Stimulated activated CD4-positive, alpha-beta T cell treated with anti-CD3 and anti-CD28 coated beads, TNF-alpha, amount 100 ng/mL, for 4 hours (primary cell): ENCODE results near the gene CCDC148.
"Not testable (repeated sequence)": the region's sequence is repeated elsewhere in the genome, so short reads cannot be mapped to it uniquely, and the experiment has no call there.

Experiments
- DNase-seq, 3 experiments: peaks; one replicate each; pipeline ENCODE4 v3.0.0-alpha.2; 2020; ENCODE audit warnings: low read depth in 3 of 3

Gene CCDC148

GRCh38 chr2:158357122-158357521 is 99.4 kb downstream of the CCDC148 start:
- DNase-seq: no peak

GRCh38 chr2:158351466-158351816 is 105.1 kb downstream of the CCDC148 start:
- DNase-seq: not testable (repeated sequence)

- not testable (repeated sequence) for DNase-seq
Observed at GRCh38 chr2:158350751-158351465, 105.6 kb downstream of the CCDC148 start.

- no peak for DNase-seq
Observed at GRCh38 chr2:158346032-158346431, 110.5 kb downstream of the CCDC148 start.

GRCh38 chr2:158339513-158339912 is 117.0 kb downstream of the CCDC148 start:
- DNase-seq: no peak

- DNase-seq: no peak
Observed at GRCh38 chr2:158337018-158337417, 119.5 kb downstream of the CCDC148 start.

GRCh38 chr2:158331799-158332198 is 124.8 kb downstream of the CCDC148 start:
- DNase-seq: not testable (repeated sequence)

GRCh38 chr2:158325782-158326340 is 130.7 kb downstream of the CCDC148 start:
- DNase-seq: no peak

- no peak for DNase-seq
Observed at GRCh38 chr2:158325031-158325781, 131.3 kb downstream of the CCDC148 start.

GRCh38 chr2:158323381-158323780 is 133.2 kb downstream of the CCDC148 start:
- DNase-seq: no peak

- DNase-seq: no peak
Observed at GRCh38 chr2:158321264-158321663, 135.3 kb downstream of the CCDC148 start.

GRCh38 chr2:158319269-158319668 is 137.3 kb downstream of the CCDC148 start:
- DNase-seq: no peak

GRCh38 chr2:158317642-158318041 is 138.9 kb downstream of the CCDC148 start:
- no peak for DNase-seq

GRCh38 chr2:158315803-158316414 is 140.6 kb downstream of the CCDC148 start:
- DNase-seq: no peak

- DNase-seq: no peak
Observed at GRCh38 chr2:158315000-158315399, 141.6 kb downstream of the CCDC148 start.

GRCh38 chr2:158313734-158314133 is 142.8 kb downstream of the CCDC148 start:
- no peak for DNase-seq

- DNase-seq: no peak
Observed at GRCh38 chr2:158312981-158313380, 143.6 kb downstream of the CCDC148 start.

- DNase-seq: not testable (repeated sequence)
Observed at GRCh38 chr2:158310407-158310806, 146.1 kb downstream of the CCDC148 start.

- no peak for DNase-seq
Observed at GRCh38 chr2:158305501-158305900, 151.1 kb downstream of the CCDC148 start.

GRCh38 chr2:158300394-158300793 is 156.2 kb downstream of the CCDC148 start:
- no peak for DNase-seq

GRCh38 chr2:158297606-158298005 is 158.9 kb downstream of the CCDC148 start:
- DNase-seq: no peak

GRCh38 chr2:158297120-158297519 is 159.4 kb downstream of the CCDC148 start:
- no peak for DNase-seq

- DNase-seq: no peak
Observed at GRCh38 chr2:158293722-158294121, 162.8 kb downstream of the CCDC148 start.
